MCF 10A (cell line): ENCODE results near the gene CCR7. TPM values are rescaled to one million over a fixed set of nuclear protein-coding genes. Genes with fewer than 3 reads are reported as not detected.

Source experiments
- BruUV-seq: library from RNA; stranded (reverse); fragments of 400-500 nt; replicated peaks from 2 replicates; lab custom pipeline; 2021; lab: Mats Ljungman, UMichigan
- CTCF ChIA-PET: fragments of 300-600 bp; sonication (Branson Sonifier 250); formaldehyde crosslinking; extraction: SDS; loops from one replicate; lab custom pipeline; 2021; ENCODE audit warnings: antibody characterized with exemption, inconsistent platforms; lab: Yijun Ruan, JAX
- POLR2A ChIA-PET: fragments of 300-600, 350-650 bp; sonication (Branson Sonifier 250); formaldehyde crosslinking; extraction: SDS; loops from one replicate; lab custom pipeline; 2020; ENCODE audit warnings: antibody characterized with exemption, inconsistent platforms; lab: Yijun Ruan, JAX
- DNase-seq: peaks from one replicate; pipeline ENCODE4 v3.0.0-alpha.2; 2018; ENCODE audit not compliant: unreplicated experiment
- H3K27ac Mint-ChIP-seq: one replicate; pipeline ENCODE4 v1.8.0; 2022; ENCODE audit warnings: mild to moderate bottlenecking, low read depth, mixed read lengths; ENCODE audit not compliant: unreplicated experiment
- H3K27me3 Mint-ChIP-seq: one replicate; pipeline ENCODE4 v1.8.0; 2022; ENCODE audit warnings: mixed read lengths; ENCODE audit not compliant: insufficient read depth, unreplicated experiment
- H3K36me3 Mint-ChIP-seq: one replicate; pipeline ENCODE4 v1.8.0; 2022; ENCODE audit warnings: mild to moderate bottlenecking, moderate library complexity, mixed read lengths; ENCODE audit not compliant: insufficient read depth, unreplicated experiment
- H3K4me1 Mint-ChIP-seq: one replicate; pipeline ENCODE4 v1.8.0; 2022; ENCODE audit warnings: mixed read lengths; ENCODE audit not compliant: insufficient read depth, unreplicated experiment
- H3K4me3 Mint-ChIP-seq: one replicate; pipeline ENCODE4 v1.8.0; 2022; ENCODE audit warnings: mild to moderate bottlenecking, moderate library complexity, mixed read lengths; ENCODE audit not compliant: unreplicated experiment
- H3K9me3 Mint-ChIP-seq: one replicate; pipeline ENCODE4 v1.8.0; 2022; ENCODE audit warnings: mixed read lengths; ENCODE audit not compliant: unreplicated experiment
- CTCF ChIP-seq: fragments of 200-600 bp; IDR thresholded peaks from one replicate; pipeline ENCODE4 v1.8.0; 2022; ENCODE audit warnings: antibody characterized with exemption, mild to moderate bottlenecking; ENCODE audit not compliant: unreplicated experiment
- intact Hi-C: fragments of 100-400 bp; cut with micrococcal nuclease; formaldehyde crosslinking; loops from 2 replicates; pipeline ENCODE4 v1.14.1; 2022
- total RNA-seq: library from RNA; stranded (reverse); gene quantifications from 2 replicates; pipeline ENCODE4 v1.2.3, GENCODE V29; 2022

The CCR7 gene
- total RNA-seq, 1 experiment from 2014 or later: not detected

GRCh38 chr17:40559564-40559916 is 5.7 kb downstream of the CCR7 start:
- peak overlapping the region; percentile 8 for H3K27ac Mint-ChIP-seq
- BruUV-seq: no TSS peak
- no peak overlapping the region for H3K4me3 Mint-ChIP-seq
- H3K27me3 Mint-ChIP-seq: peaks cover 35% of the 10 kb centered on the region
- no peaks in the 10 kb centered on the region for H3K9me3 Mint-ChIP-seq
- H3K36me3 Mint-ChIP-seq: no peaks in the 10 kb centered on the region
- no peak for DNase-seq
- ChIA-PET CTCF (interaction anchor here (0.5 to 4.7 kb wide), 48 partner anchors 8 to 1672 kb away, joined by 3 to 90 read pairs (median 5); no protein-coding TSS in a partner anchor), POLR2A (interaction anchor here (0.5 to 3.7 kb wide), 19 partner anchors 8 to 159 kb away, joined by 3 to 46 read pairs (median 6); partner anchors contain the start of genes IGFBP4 and TOP2A)
- peaks cover 6% of the 10 kb centered on the region for H3K4me1 Mint-ChIP-seq
- intact Hi-C loops: no loop called here
- no peak for TF ChIP-seq CTCF

- H3K36me3 Mint-ChIP-seq: no peaks in the 10 kb centered on the region
- ChIA-PET CTCF (interaction anchor here (0.6 to 4.7 kb wide), 12 partner anchors 10 to 205 kb away, joined by 3 to 90 read pairs (median 6); no protein-coding TSS in a partner anchor), POLR2A (interaction anchor here (1.0 to 3.7 kb wide), 6 partner anchors 11 to 115 kb away, joined by 4 to 46 read pairs (median 12); partner anchors contain the start of gene IGFBP4)
- intact Hi-C loops: no loop called here
- H3K27ac Mint-ChIP-seq: peak overlapping the region; percentile 8
- BruUV-seq: no TSS peak
- no peak for TF ChIP-seq CTCF
- no peaks in the 10 kb centered on the region for H3K9me3 Mint-ChIP-seq
- peaks cover 30% of the 10 kb centered on the region for H3K27me3 Mint-ChIP-seq
- no peak for DNase-seq
- H3K4me3 Mint-ChIP-seq: no peak overlapping the region
- H3K4me1 Mint-ChIP-seq: peaks cover 6% of the 10 kb centered on the region
Measured at GRCh38 chr17:40558890-40559563, 6.2 kb downstream of the CCR7 start.

- Mint-ChIP-seq H3K9me3 (no peaks in the 10 kb centered on the region), H3K27ac (no peak overlapping the region), H3K4me1 (peaks cover 6% of the 10 kb centered on the region), H3K36me3 (no peaks in the 10 kb centered on the region), H3K4me3 (no peak overlapping the region), H3K27me3 (peaks cover 24% of the 10 kb centered on the region)
- no peak for DNase-seq
- intact Hi-C loops: no loop called here
- POLR2A ChIA-PET: interaction anchor here (2.3 to 3.7 kb wide), 4 partner anchors 11 to 87 kb away, joined by 13 to 46 read pairs (median 14); no protein-coding TSS in a partner anchor
- no TSS peak for BruUV-seq
- no peak for TF ChIP-seq CTCF
- CTCF ChIA-PET: interaction anchor here (0.6 to 4.7 kb wide), 6 partner anchors 10 to 204 kb away, joined by 3 to 90 read pairs (median 6); no protein-coding TSS in a partner anchor
Measured at GRCh38 chr17:40558300-40558889, 6.9 kb downstream of the CCR7 start.
